ENCODE measurements around the gene MCC.

The MCC gene

GRCh38 chr5:113048931-113049330 is 439.3 kb downstream of the MCC start:
- H3K4me3 ChIP-seq (ENCODE audit: low read depth, low read length) = no peak overlapping the region
- TF ChIP-seq CTCF (IDR thresholded peaks at IDR 0.05; ENCODE audit: borderline replicate concordance, insufficient read depth, low read depth, low read length) = no peak

GRCh38 chr5:113047733-113048652 is 440.3 kb downstream of the MCC start:
- peak overlapping the region; percentile 17 for H3K4me3 ChIP-seq (ENCODE audit: low read depth, low read length)

GRCh38 chr5:113047234-113047633 is 441.0 kb downstream of the MCC start:
- no peak for TF ChIP-seq CTCF (IDR thresholded peaks at IDR 0.05; ENCODE audit: borderline replicate concordance, insufficient read depth, low read depth, low read length)
- H3K4me3 ChIP-seq (ENCODE audit: low read depth, low read length) = no peak overlapping the region

More at GRCh38 chr5:113047733-113048652, 440.3 kb downstream of the MCC start:
- no peak for TF ChIP-seq CTCF (IDR thresholded peaks at IDR 0.05; ENCODE audit: borderline replicate concordance, insufficient read depth, low read depth, low read length)

- H3K4me3 ChIP-seq (ENCODE audit: low read depth, low read length) = no peak overlapping the region
- no peak for TF ChIP-seq CTCF (IDR thresholded peaks at IDR 0.05; ENCODE audit: borderline replicate concordance, insufficient read depth, low read depth, low read length)
Observed at GRCh38 chr5:113044776-113045465, 443.3 kb downstream of the MCC start.

GRCh38 chr5:113043491-113043931 is 444.7 kb downstream of the MCC start:
- TF ChIP-seq CTCF (IDR thresholded peaks at IDR 0.05; ENCODE audit: borderline replicate concordance, insufficient read depth, low read depth, low read length) = peak; percentile 24; the same call in 1 of the 2 replicates
- H3K4me3 ChIP-seq (ENCODE audit: low read depth, low read length) = no peak overlapping the region

GRCh38 chr5:113042491-113043243 is 445.6 kb downstream of the MCC start:
- H3K4me3 ChIP-seq (ENCODE audit: low read depth, low read length) = no peak overlapping the region
- TF ChIP-seq CTCF (IDR thresholded peaks at IDR 0.05; ENCODE audit: borderline replicate concordance, insufficient read depth, low read depth, low read length) = no peak
